ENCODE measurements around the gene NPAS1.

NPAS1 gene

GRCh38 chr19:47020132-47020805, 632 bp downstream of the NPAS1 start:
- DNase-seq, result no peak

- no peak for DNase-seq
Observed at GRCh38 chr19:47020992-47021496, 1.4 kb downstream of the NPAS1 start.

- DNase-seq, result no peak
Observed at GRCh38 chr19:47021536-47022139, 2.0 kb downstream of the NPAS1 start.

- no peak for DNase-seq
Observed at GRCh38 chr19:47022140-47022536, 2.5 kb downstream of the NPAS1 start.

GRCh38 chr19:47022541-47023447, 3.2 kb downstream of the NPAS1 start:
- DNase-seq, result no peak

GRCh38 chr19:47023448-47023794, 3.8 kb downstream of the NPAS1 start:
- DNase-seq, result no peak

GRCh38 chr19:47024502-47024901, 4.9 kb downstream of the NPAS1 start:
- DNase-seq, result no peak

GRCh38 chr19:47026156-47026555, 6.5 kb downstream of the NPAS1 start:
- no peak for DNase-seq

GRCh38 chr19:47026889-47027288, 7.3 kb downstream of the NPAS1 start:
- DNase-seq, result no peak

GRCh38 chr19:47027586-47028088, 8.0 kb downstream of the NPAS1 start:
- DNase-seq, result no peak

- no peak for DNase-seq
Observed at GRCh38 chr19:47028195-47028601, 8.6 kb downstream of the NPAS1 start.

- DNase-seq, result peak; percentile 67
Observed at GRCh38 chr19:47032171-47032811, 12.7 kb downstream of the NPAS1 start.

GRCh38 chr19:47035127-47036096, 15.8 kb downstream of the NPAS1 start:
- peak; percentile 96 for DNase-seq

GRCh38 chr19:47036097-47036651, 16.5 kb downstream of the NPAS1 start:
- no peak for DNase-seq

- DNase-seq, result no peak
Observed at GRCh38 chr19:47037766-47038165, 18.1 kb downstream of the NPAS1 start.

- no peak for DNase-seq
Observed at GRCh38 chr19:47039239-47039874, 19.7 kb downstream of the NPAS1 start.

- no peak for DNase-seq
Observed at GRCh38 chr19:47040869-47041268, 21.2 kb downstream of the NPAS1 start.

GRCh38 chr19:47044946-47045866, 25.6 kb downstream of the NPAS1 start:
- no peak for DNase-seq

GRCh38 chr19:47045867-47046470, 26.3 kb downstream of the NPAS1 start:
- no peak for DNase-seq
